ENCODE results near the gene SEC61A2. TPM values are rescaled to one million over a fixed set of nuclear protein-coding genes. Genes with fewer than 3 reads are reported as not detected.

The SEC61A2 gene
- total and polyA plus RNA-seq, 10 of the 15 experiments (the other 5 are each of a cell fraction or from before 2014, with no cell fraction given) = 3.0 to 36.2 (median 8.6) TPM

- no peak for TF ChIP-seq EZH2 (IDR thresholded peaks at IDR 0.05; ENCODE audit: borderline replicate concordance, control insufficient read depth, low read depth, low read length)
- no peak for TF ChIP-seq FOS (IDR thresholded peaks at IDR 0.05; ENCODE audit: borderline replicate concordance, extremely low read depth, insufficient read length)
- TF ChIP-seq RELA (IDR thresholded peaks at IDR 0.05; ENCODE audit: borderline replicate concordance, partially characterized antibody) = no peak
- no peak for TF ChIP-seq TCF7 (IDR thresholded peaks at IDR 0.05; ENCODE audit: borderline replicate concordance)
- TF ChIP-seq NFXL1 (IDR thresholded peaks at IDR 0.05; ENCODE audit: borderline replicate concordance) = no peak
Observed at GRCh38 chr10:12158111-12158510, 28.6 kb downstream of the SEC61A2 start (continued).

- RAD21 ChIA-PET (ENCODE audit: unreplicated experiment) = no interaction called here
- 58% methylated on average over 5 of the region's 5 CpGs for WGBS (ENCODE audit: insufficient coverage, insufficient replicate concordance, low lambda C conversion rate, missing lambda C conversion rate)
- Histone ChIP-seq H3K9me3 (replicated peaks; ENCODE audit: control insufficient read depth, insufficient read depth, low read length) (no peaks in the 10 kb centered on the region), H3K79me2 (ENCODE audit: control insufficient read depth, insufficient read depth, low read length) (no peaks in the 10 kb centered on the region), H3K4me1 (ENCODE audit: control insufficient read depth, insufficient read depth, low read length) (no peaks in the 10 kb centered on the region), H4K20me1 (ENCODE audit: control insufficient read depth, insufficient read depth) (no peaks in the 10 kb centered on the region), H2AFZ (ENCODE audit: control insufficient read depth, low read depth, low read length) (no peak overlapping the region), H3K9ac (ENCODE audit: control insufficient read depth, insufficient read depth, low read length) (no peak overlapping the region), H3K27ac (ENCODE audit: control insufficient read depth, insufficient read depth) (no peak overlapping the region), H3K4me2 (ENCODE audit: control insufficient read depth, insufficient read depth) (no peak overlapping the region), H3K36me3 (ENCODE audit: control insufficient read depth in 2 of 2, insufficient read depth in 2 of 2, low read length in 1 of 2) (peaks cover 11 to 18% of the 10 kb centered on the region in 2 experiments; a peak in 3 of 4 replicates), H3K27me3 (replicated peaks in 1 of 2; ENCODE audit: control insufficient read depth in 2 of 2, insufficient read depth in 2 of 2, low read length in 1 of 2) (no peaks in the 10 kb centered on the region), H3K4me3 (no peak overlapping the region)
- SMC1A ChIA-PET (ENCODE audit: uncharacterized antibody, unreplicated experiment) = no interaction called here
- in situ Hi-C loops (cut with MboI) (no loop called here), intact Hi-C loops (cut with micrococcal nuclease; ENCODE audit: unreplicated experiment) (no loop called here)
- DNase-seq (ENCODE audit: low read depth, low spot score) (no peak), ATAC-seq (no peak), FAIRE-seq (no peak)
- no TSS peak for BruUV-seq (replicated peaks)
- CTCF ChIA-PET = no interaction called here
- TF ChIP-seq IRF4 (IDR thresholded peaks at IDR 0.05; ENCODE audit: low read depth, low read length) = no peak
- TF ChIP-seq CREM (IDR thresholded peaks at IDR 0.05; ENCODE audit: low read depth) = no peak
- TF ChIP-seq ZNF217 (IDR thresholded peaks at IDR 0.05) = no peak
- no peak for TF ChIP-seq ATF7 (IDR thresholded peaks at IDR 0.05; ENCODE audit: low read depth)
- TF ChIP-seq PAX5 (IDR thresholded peaks at IDR 0.05; ENCODE audit: borderline replicate concordance, low read depth, low read length) = no peak
- no peak for TF ChIP-seq RCOR1 (conservative IDR thresholded peaks at IDR 0.05; ENCODE audit: low read depth, low read length)
- no peak for TF ChIP-seq SRF (IDR thresholded peaks at IDR 0.05; ENCODE audit: low read depth in 2 of 2, low read length in 2 of 2)
- no peak for TF ChIP-seq HCFC1 (IDR thresholded peaks at IDR 0.05; ENCODE audit: low read length)
- no peak for TF ChIP-seq ZBTB11 (CRISPR knock-in tag; IDR thresholded peaks at IDR 0.05)
- POLR2A ChIA-PET = no interaction called here
Observed at GRCh38 chr10:12160664-12161063, 31.2 kb downstream of the SEC61A2 start.
